ENCODE measurements around the gene NKAIN2.

- TF ChIP-seq RARB (CRISPR knock-in tag; IDR thresholded peaks at IDR 0.05) (no peak), ISL1 (CRISPR knock-in tag; IDR thresholded peaks at IDR 0.05) (no peak), ZNF565 (CRISPR knock-in tag; conservative IDR thresholded peaks at IDR 0.05; ENCODE audit: low read depth) (no peak), ZFP3 (CRISPR knock-in tag; IDR thresholded peaks at IDR 0.05) (no peak), ARNTL (CRISPR knock-in tag; IDR thresholded peaks at IDR 0.05; ENCODE audit: borderline replicate concordance, low read depth) (no peak), TOX (CRISPR knock-in tag; IDR thresholded peaks at IDR 0.05; ENCODE audit: borderline replicate concordance) (no peak), SNAI2 (CRISPR knock-in tag; IDR thresholded peaks at IDR 0.05) (no peak), TCF4 (CRISPR knock-in tag; IDR thresholded peaks at IDR 0.05; ENCODE audit: borderline replicate concordance) (no peak), CREB5 (CRISPR knock-in tag; IDR thresholded peaks at IDR 0.05; ENCODE audit: low read depth) (no peak)
- TF ChIP-seq, protein P1, sequence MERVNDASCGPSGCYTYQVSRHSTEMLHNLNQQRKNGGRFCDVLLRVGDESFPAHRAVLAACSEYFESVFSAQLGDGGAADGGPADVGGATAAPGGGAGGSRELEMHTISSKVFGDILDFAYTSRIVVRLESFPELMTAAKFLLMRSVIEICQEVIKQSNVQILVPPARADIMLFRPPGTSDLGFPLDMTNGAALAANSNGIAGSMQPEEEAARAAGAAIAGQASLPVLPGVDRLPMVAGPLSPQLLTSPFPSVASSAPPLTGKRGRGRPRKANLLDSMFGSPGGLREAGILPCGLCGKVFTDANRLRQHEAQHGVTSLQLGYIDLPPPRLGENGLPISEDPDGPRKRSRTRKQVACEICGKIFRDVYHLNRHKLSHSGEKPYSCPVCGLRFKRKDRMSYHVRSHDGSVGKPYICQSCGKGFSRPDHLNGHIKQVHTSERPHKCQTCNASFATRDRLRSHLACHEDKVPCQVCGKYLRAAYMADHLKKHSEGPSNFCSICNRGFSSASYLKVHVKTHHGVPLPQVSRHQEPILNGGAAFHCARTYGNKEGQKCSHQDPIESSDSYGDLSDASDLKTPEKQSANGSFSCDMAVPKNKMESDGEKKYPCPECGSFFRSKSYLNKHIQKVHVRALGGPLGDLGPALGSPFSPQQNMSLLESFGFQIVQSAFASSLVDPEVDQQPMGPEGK (CRISPR knock-in tag; IDR thresholded peaks at IDR 0.05; ENCODE audit: borderline replicate concordance), result no peak
These were observed 46.9 kb downstream of the NKAIN2 start for GRCh38 chr6:123850555-123850954.
